NCI-H2081 (cell line): ENCODE results near the gene SIX5.

ENCODE experiments used
- DNase-seq, 2 experiments: peaks; one replicate each; lab custom pipeline; 2025; lab: John Stamatoyannopoulos, UW

The SIX5 gene

DNA sequence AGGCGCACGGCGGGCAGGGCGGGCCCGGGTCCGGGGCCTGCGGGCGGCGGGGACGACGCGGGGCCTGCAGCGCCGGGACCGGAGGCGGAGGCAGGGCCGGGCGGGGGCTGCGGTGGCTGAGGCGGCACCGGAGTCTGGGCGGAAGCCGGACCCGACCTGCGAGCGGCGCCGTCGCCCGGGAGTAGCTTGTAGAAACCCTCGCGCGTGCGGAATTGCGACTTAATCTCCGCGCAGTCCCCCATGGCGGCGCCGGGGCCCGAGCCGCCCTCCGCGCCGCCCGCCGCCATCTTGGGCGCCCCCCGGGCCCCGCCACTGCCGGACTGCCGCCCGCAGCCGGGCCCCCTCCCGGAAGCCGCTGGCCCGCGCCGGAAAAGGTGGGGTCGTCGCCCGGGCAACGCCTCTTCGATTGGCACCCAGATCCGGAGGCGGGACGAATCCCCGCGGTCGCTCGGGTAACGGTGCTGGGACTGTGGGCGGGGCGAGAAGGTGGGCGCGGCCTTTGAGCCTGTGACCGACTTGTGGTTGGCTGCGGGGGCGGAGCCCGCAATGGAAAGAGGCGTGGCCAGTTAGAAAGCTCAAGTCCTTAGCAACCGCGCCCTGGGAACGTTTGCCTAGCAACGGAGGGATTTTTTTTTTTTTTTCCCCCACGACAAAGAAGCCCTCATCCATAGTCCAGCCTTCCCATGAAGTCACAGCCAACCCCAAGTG, 23.6 kb upstream of the SIX5 start, which contains the start of gene DMWD:
Gene DMWD (minus strand): TSS at position 376 of the 708 bp plus-strand sequence. CDS start 89 bp downstream, at position 287.
- DNase-seq, result peak; percentile 97 to 98

DNA sequence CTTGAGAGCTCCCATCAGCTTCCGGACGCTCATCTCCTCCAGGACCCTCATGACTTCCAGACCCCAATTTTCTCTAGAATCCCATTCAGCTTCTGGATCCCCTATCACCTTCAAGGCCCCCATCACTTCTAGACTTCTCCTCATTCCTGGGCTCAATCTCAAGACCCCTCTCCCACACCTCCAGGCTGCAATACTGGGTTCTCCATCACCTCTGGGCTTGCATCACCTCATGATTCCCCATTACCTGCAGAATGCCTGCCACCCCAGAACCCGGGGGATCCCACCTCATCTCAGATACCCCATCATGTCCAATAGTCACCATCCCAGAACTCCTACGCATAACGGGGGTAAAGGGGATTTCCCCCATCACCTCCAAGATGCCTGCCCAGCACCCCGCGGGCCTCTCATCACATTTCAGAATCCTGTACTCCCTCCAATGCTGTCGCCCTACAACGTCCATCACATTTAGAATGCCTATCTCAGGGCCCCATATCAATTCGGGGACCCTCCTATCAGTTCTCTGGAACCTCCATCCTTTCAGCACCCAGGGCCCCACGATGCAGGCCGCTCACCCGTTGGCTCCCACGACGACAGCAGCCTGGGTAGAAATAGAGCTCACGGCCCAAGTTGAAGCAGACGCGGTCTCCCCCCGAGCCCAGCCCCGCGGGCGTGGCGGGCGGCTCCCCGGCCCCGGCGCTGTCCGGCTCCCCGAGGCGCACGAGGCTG, 22.9 kb upstream of the SIX5 start:
- DNase-seq, result no peak

GRCh38 chr19:45790942-45791341, 21.9 kb upstream of the SIX5 start:
- DNase-seq, result no peak

DNA sequence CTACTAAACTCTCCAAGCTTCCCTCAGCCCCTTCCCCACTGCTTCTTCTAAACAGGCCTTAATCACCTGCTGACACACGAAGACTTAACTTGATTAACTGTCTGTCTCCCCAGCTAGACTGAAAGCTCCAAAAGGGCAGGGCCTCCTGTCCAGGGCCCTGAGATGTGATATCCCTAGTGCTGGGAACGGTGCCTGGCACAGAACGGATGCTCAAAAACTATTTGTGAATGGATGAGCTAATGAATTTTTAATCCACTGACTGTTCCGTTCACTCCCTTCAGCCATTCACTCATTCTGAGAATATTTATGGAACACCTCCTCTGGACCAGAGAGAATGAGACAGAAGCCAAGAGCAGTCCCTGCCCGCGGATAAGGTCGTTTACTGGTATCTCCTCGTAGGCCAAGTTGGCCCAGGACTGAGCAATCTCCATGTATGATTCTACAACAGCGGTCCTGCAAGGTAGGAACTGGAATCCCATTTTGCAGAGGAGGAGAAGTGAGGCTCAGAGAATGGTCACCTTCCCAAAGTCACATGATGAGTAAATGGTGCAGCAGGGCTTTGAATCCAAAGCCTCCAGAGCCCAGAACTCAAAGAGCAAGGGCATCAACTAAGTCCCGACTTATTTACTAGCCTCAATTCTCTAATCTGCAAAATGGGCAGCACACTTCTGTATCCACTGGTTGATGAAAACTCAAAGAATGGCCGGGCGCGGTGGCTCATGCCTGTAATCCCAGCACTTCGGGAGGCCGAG, 20.2 kb upstream of the SIX5 start:
- no peak for DNase-seq

- DNase-seq, result no peak
Observed at GRCh38 chr19:45786533-45786894, 17.5 kb upstream of the SIX5 start.

DNA sequence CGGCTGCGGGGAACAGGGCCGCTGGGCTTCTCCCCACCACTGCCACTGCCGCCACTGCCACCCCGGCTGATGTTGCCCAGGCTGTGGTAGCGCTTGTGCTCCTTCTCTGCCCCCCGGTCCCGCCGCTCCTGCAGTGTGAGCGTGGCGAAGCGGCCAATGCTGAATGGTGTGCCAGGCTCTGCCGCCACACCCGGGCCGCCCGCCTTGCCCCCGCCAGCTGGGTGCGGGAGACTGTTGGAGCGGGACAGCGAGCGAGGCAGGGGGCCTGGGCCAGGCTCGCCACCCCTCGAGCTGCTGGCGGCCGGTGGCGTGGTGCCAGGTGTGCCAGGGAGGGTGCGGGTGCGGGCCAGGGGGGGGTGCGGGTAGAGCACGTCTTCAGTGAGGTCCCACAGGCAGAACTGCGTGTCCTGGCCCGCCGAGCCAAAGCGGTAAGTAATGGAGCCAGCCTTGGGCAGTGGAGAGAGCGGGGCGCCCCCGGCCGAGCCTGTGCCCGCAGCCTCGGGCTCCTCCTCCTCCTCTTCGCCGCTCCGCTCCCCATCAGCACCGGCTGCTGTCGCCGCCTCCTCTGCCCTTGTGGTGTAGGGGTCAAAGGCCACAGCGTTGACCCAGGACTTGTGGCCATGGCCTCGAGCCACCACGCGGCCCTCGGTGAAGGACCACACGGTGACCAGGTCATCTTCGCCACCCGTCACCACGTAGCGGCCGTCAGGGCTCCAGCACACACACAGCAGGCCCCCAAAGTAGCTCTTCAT, 16.9 kb upstream of the SIX5 start:
- DNase-seq, result no peak

GRCh38 chr19:45785097-45785496, 16.0 kb upstream of the SIX5 start:
- DNase-seq, result no peak

- DNase-seq, result no peak
Observed at GRCh38 chr19:45784096-45784495, 15.0 kb upstream of the SIX5 start.

GRCh38 chr19:45782820-45783785, 14.1 kb upstream of the SIX5 start:
- no peak for DNase-seq

DNA sequence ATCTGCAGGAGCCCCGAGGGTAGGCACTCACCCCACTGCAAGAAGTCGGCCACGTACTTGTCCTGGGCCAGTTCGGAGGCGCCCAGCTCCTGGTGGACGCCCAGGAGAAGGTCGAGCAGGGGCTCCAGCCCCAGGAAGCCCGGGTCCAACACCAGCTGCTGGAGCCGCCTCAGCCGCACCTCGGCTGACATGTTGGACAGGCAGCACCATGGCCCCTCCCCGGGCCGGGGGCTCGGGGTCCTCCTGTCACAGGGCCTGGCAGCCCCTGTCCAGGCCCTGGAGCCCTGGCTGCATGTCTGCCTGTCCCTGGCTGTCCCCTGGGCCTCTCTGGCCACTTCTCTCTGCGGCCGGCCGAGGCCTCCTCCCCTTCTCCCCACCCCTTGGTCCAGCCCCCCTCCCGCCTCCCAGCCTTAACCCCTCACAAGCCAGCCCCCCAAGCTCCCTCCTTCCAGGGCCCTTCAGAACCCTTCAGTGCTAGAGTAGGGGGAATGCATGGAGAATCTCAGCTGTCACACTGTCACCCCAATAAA, 13.2 kb upstream of the SIX5 start, which contains the start of gene DMPK:
Gene DMPK (minus strand): TSS at position 329 of the 530 bp plus-strand sequence. CDS start 138 bp downstream, at position 191.
- DNase-seq, result no peak

GRCh38 chr19:45781214-45782161, 12.4 kb upstream of the SIX5 start:
- peak; percentile 82 to 90 for DNase-seq

DNA sequence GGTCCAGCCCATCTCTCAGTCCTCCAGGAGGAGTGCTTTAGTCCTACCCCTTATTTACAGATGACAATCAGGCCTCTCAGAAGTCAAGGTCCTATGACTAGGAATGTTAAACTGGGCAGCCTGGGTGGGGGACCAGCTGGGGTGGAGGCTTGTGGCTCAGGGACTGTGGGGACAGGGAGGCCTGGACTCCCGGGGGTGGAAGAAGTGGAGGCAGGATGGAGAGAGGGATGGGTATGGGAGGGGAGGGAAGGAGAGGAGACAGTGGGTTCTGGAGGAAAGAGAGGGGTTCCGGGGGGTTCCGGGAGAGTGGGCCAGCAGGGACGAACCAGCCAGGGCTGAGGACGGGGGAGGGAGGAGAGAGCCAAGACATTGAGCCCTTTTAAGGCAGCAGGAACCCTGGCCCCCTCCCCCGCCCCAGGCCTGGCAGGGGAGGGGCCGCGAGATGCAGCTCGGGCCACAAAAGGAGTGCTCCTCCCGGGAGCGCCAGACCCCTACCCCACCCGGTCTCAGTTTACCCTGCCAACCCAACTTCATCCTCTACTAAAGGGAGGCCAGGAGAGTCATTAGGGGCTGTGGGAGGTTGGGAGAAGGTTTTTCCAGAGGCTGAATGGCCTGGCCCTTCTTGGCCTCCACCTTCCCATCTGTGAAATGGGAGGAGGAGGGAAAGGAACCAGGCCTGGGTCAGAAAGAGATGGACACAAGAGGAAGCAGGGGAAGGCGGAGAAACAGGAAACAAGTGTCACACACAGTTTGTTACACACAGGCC, 11.6 kb upstream of the SIX5 start:
- DNase-seq, result peak in 1 of 2 experiments; percentile 37

GRCh38 chr19:45780146-45780447, 11.0 kb upstream of the SIX5 start:
- DNase-seq, result no peak

DNA sequence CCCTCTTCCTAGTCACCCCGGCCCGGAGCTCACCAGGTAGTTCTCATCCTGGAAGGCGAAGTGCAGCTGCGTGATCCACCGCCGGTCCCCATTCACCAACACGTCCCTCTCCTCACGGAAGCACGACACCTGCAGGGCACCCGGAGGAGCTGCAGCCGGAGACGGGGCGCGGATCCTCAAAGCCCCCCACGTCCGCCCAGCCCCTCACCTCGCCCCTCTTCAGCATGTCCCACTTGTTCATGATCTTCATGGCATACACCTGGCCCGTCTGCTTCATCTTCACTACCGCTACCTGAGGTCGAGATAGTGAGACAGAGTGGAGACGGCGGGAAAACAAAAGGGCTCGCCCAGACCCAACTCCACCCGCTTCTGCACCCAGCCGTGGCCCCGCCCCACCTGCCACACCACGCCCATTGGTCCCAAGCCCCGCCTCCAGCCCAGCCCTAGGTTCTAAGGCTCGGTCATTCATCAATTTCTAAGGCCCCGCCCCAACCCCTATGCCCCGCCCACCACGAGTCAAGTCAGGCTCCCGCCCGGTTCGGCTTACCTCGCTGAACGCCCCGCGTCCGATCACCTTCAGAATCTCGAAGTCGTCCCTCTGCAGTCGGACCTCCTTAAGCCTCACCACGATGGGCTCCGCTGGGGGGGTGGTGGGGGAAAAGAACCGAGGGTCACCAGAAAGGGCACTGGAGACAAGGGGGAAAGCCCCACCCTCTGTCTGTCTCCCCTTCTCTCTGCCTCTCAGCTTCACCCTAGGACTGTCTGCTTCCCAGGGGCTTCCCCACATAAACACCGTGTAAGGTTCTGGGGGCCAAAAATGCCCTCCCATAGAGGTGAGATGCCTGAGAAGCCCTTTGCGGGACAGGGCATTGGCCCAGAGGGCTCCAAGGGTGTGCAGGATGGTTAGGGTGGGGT, 10.4 kb upstream of the SIX5 start:
- peak; percentile 85 to 92 for DNase-seq

- DNase-seq, result no peak
Observed at GRCh38 chr19:45778010-45778661, 9.1 kb upstream of the SIX5 start.

GRCh38 chr19:45777395-45777961, 8.4 kb upstream of the SIX5 start:
- DNase-seq, result no peak

GRCh38 chr19:45774765-45775164, 5.7 kb upstream of the SIX5 start:
- DNase-seq, result no peak
